T-cell (primary cell): ENCODE measurements around the gene TOB1. TPM values are rescaled to one million over a fixed set of nuclear protein-coding genes. Genes with fewer than 3 reads are reported as not detected.
A peak's percentile ranks its signal among the peaks of the same experiment; 100 is the strongest.

Source experiments
- ATAC-seq, 4 experiments: fragments of 200-7000 bp in 3 of 4; fragments of 150-1000 bp in 1 of 4; cut with Tn5 transposase; replicated peaks in 1 of 4; 1 replicate in 3 of 4; 2 replicates in 1 of 4; pipeline ENCODE4 v1.10.0; 2021; ENCODE audit warnings: moderate library complexity in 3 of 4, mild to moderate bottlenecking in 2 of 4, moderate number of reproducible peaks in 1 of 4
- CTCF ChIA-PET, 2 donors: fragments of 300-600 bp; sonication (Branson Sonifier 250); formaldehyde crosslinking; loops; one replicate each; lab custom pipeline; 2022; ENCODE audit warnings: antibody characterized with exemption in 2 of 2; lab: Charles Lee
- POLR2A ChIA-PET, 2 donors: fragments of 300-600 bp; sonication (Branson Sonifier 250); formaldehyde crosslinking; loops; one replicate each; lab custom pipeline; 2022; ENCODE audit warnings: antibody characterized with exemption in 2 of 2; lab: Charles Lee
- DNase-seq, 35 experiments: peaks; one replicate each; pipeline versions ENCODE4 v3.0.0 to v3.0.0-alpha.2; 2013 to 2023
- H3K27ac ChIP-seq: one replicate; pipeline ENCODE4 v1.5.1; 2013; ENCODE audit warnings: low read length
- H3K27me3 ChIP-seq, 2 experiments: replicated peaks in 1 of 2; 1 replicate in 1 of 2; 2 replicates in 1 of 2; pipeline versions ENCODE4 v1.6.1 to v1.7.0; 2013; ENCODE audit warnings: low read length in 1 of 2, mixed read lengths in 1 of 2; ENCODE audit not compliant: control insufficient read depth in 2 of 2, insufficient read depth in 2 of 2; ENCODE audit errors: extremely low read depth in 1 of 2
- H3K36me3 ChIP-seq, 2 donors: 1 replicate in 1 of 2; 2 replicates in 1 of 2; pipeline versions ENCODE4 v1.6.1 to v1.7.0; 2013; ENCODE audit warnings: low read length in 1 of 2; ENCODE audit not compliant: control insufficient read depth in 2 of 2, insufficient read depth in 1 of 2; ENCODE audit errors: extremely low read depth in 1 of 2
- H3K4me1 ChIP-seq, 2 experiments: 1 replicate in 1 of 2; 2 replicates in 1 of 2; pipeline versions ENCODE4 v1.6.1 to v1.7.0; 2013; ENCODE audit warnings: low read length in 2 of 2, mixed read lengths in 1 of 2; ENCODE audit not compliant: insufficient read depth in 2 of 2, control insufficient read depth in 1 of 2; ENCODE audit errors: extremely low read depth in 1 of 2
- H3K4me3 ChIP-seq, 2 donors: 1 replicate in 1 of 2; 2 replicates in 1 of 2; pipeline versions ENCODE4 v1.5.1 to v1.7.0; 2013; ENCODE audit warnings: mild to moderate bottlenecking in 2 of 2, low read length in 1 of 2, moderate library complexity in 1 of 2; ENCODE audit not compliant: control insufficient read depth in 1 of 2; ENCODE audit errors: extremely low read depth in 1 of 2
- H3K9me3 ChIP-seq: 2 replicates; pipeline ENCODE4 v1.7.0; 2013
- H3K27ac Mint-ChIP-seq, 2 donors: one replicate each; pipeline ENCODE4 v1.8.0; 2020 to 2021; ENCODE audit warnings: mild to moderate bottlenecking in 2 of 2, mixed read lengths in 2 of 2
- H3K27me3 Mint-ChIP-seq, 2 donors: one replicate each; pipeline ENCODE4 v1.8.0; 2021 to 2022; ENCODE audit warnings: mixed read lengths in 2 of 2
- H3K36me3 Mint-ChIP-seq: one replicate; pipeline ENCODE4 v1.8.0; 2021; ENCODE audit warnings: mixed read lengths
- H3K4me1 Mint-ChIP-seq, 3 donors: one replicate each; pipeline ENCODE4 v1.8.0; 2020 to 2022; ENCODE audit warnings: mixed read lengths in 3 of 3, mild to moderate bottlenecking in 1 of 3
- H3K4me3 Mint-ChIP-seq, 3 donors: one replicate each; pipeline ENCODE4 v1.8.0; 2020 to 2022; ENCODE audit warnings: mild to moderate bottlenecking in 3 of 3, mixed read lengths in 3 of 3, moderate library complexity in 3 of 3
- H3K9me3 Mint-ChIP-seq, 3 donors: one replicate each; pipeline ENCODE4 v1.8.0; 2020 to 2022; ENCODE audit warnings: mixed read lengths in 3 of 3
- WGBS: methylation state at CpG from one replicate; pipeline ENCODE4 v1.1.5; 2013; ENCODE audit warnings: missing lambda C conversion rate; ENCODE audit not compliant: insufficient coverage; 5-methylcytosine and 5-hydroxymethylcytosine counted together
- total RNA-seq, 35 experiments: library from RNA in 6 of 35; stranded (reverse) in 6 of 35; fragments of 120-200 nt in 1 of 35; gene quantifications; one replicate each; pipeline versions ENCODE4 v1.2.1 to v1.2.4 and lab custom pipeline; 2013 to 2026

Gene TOB1
- total RNA-seq, 5 donors from 2014 or later (not counting 1 experiment from before 2014, with no cell fraction given) = 75.4 to 310 (median 92.6) TPM

DNA sequence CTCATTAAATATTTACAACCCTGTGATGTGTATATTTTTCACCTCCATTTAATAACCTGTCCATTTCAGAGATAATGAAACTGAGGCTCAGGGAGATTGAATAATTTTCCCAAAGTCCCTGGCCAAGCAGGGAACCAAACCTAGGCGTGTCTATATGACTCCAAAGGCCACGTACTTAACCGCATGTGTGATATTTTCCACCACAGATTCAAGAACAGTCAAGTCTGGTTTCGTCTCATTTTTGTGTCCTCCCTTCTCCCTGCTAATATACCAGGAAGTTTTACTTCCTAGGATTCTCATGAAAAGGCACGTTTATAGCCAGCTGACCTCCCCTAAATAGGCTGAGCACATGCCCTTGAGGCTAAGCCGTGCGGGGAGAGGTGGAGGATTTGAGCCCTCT, 15.5 kb downstream of the TOB1 start:
- Mint-ChIP-seq H3K4me3 (no peak overlapping the region), H3K36me3 (no peaks in the 10 kb centered on the region), H3K27me3 (no peaks in the 10 kb centered on the region), H3K27ac (no peak overlapping the region), H3K9me3 (no peaks in the 10 kb centered on the region), H3K4me1 (peaks cover 15 to 20% (median 16%) of the 10 kb centered on the region in 3 donors)
- DNase-seq = peak in 1 of 35 experiments; percentile 1
- CTCF ChIA-PET = interaction anchor here in 1 of 2 donors (1.1 to 5.1 kb wide), 3 partner anchors 9 to 104 kb away, joined by 3 to 80 read pairs (median 11); partner anchors contain the start of gene TOB1
- H3K27ac ChIP-seq = no peak overlapping the region
- no peak overlapping the region for H3K4me3 ChIP-seq
- H3K9me3 ChIP-seq = no peaks in the 10 kb centered on the region
- no peaks in the 10 kb centered on the region for H3K27me3 ChIP-seq
- H3K36me3 ChIP-seq = no peaks in the 10 kb centered on the region
- 81% methylated on average over 3 of the region's 7 CpGs for WGBS
- POLR2A ChIA-PET = interaction anchor here (0.5 to 0.7 kb wide), 4 partner anchors 9 to 117 kb away, joined by 3 to 7 read pairs (median 4); no protein-coding TSS in a partner anchor
- ATAC-seq = no peak
- H3K4me1 ChIP-seq = peaks cover 4 to 12% of the 10 kb centered on the region in 2 experiments

DNA sequence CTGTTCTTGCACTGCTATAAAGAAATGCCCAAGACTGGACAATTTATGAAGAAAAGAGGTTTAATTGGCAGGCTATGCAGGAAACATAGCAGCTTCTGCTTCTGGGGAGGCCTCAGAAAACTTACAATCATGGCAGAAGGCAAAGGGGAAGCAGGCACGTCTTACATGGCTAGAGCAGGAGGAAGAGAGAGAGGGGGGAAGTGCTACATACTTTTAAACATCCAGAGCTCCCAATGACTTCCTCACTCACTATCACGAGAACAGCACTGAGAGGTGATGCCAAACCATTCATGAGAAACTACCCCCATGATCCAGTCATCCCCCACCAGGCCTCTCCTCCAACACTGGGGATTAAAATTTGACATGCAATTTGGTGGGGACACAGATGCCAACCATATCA, 17.4 kb downstream of the TOB1 start:
- H3K4me3 Mint-ChIP-seq = no peak overlapping the region
- H3K9me3 Mint-ChIP-seq = no peaks in the 10 kb centered on the region
- H3K36me3 Mint-ChIP-seq = no peaks in the 10 kb centered on the region
- H3K27ac Mint-ChIP-seq = no peak overlapping the region
- ATAC-seq = no peak
- no peaks in the 10 kb centered on the region for H3K9me3 ChIP-seq
- peaks cover 15 to 16% (median 16%) of the 10 kb centered on the region in 3 donors for H3K4me1 Mint-ChIP-seq
- no peak overlapping the region for H3K27ac ChIP-seq
- peak in 1 of 35 experiments; percentile 3 for DNase-seq
- no peak overlapping the region for H3K4me3 ChIP-seq
- no CpG with 5 or more reads among the region's 2 CpGs for WGBS
- H3K27me3 ChIP-seq = no peaks in the 10 kb centered on the region
- H3K36me3 ChIP-seq = no peaks in the 10 kb centered on the region
- ChIA-PET POLR2A (interaction anchor here in 1 of 2 donors (0.7 kb wide), 1 partner anchor 12 kb away, joined by 3 read pairs; no protein-coding TSS in a partner anchor), CTCF (interaction anchor here in 1 of 2 donors (0.8 to 1.1 kb wide), 3 partner anchors 14 to 108 kb away, joined by 3 read pairs; no protein-coding TSS in a partner anchor)
- no peaks in the 10 kb centered on the region for H3K27me3 Mint-ChIP-seq
- peaks cover 4 to 12% of the 10 kb centered on the region in 2 experiments for H3K4me1 ChIP-seq

DNA sequence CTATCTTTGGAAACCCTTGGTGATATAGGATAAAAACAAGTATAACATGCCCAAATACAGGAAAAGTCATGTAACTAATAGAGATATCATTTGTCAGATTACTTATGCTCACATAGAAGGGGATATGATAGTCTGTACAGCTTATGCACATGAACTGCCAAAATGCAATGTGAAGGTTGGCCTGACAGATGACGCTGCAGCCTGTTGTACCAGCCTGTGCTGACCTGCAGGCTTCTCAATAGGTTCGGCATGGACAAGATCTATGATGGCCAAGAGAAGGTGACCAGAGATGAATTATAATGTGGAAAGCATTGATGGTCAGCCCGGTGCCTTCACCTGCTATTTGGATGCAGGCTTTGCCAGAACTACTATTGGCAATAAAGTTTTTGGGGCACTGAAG, 18.1 kb downstream of the TOB1 start:
- H3K27ac ChIP-seq = no peak overlapping the region
- ATAC-seq = no peak
- Mint-ChIP-seq H3K4me3 (no peak overlapping the region), H3K27me3 (no peaks in the 10 kb centered on the region), H3K9me3 (no peaks in the 10 kb centered on the region), H3K27ac (no peak overlapping the region), H3K4me1 (peaks cover 15 to 16% (median 16%) of the 10 kb centered on the region in 3 donors), H3K36me3 (no peaks in the 10 kb centered on the region)
- no peaks in the 10 kb centered on the region for H3K27me3 ChIP-seq
- CTCF ChIA-PET = interaction anchor here in 1 of 2 donors (1.1 kb wide), 1 partner anchor 64 kb away, joined by 3 read pairs; no protein-coding TSS in a partner anchor
- DNase-seq = peak in 1 of 35 experiments; percentile 1
- H3K36me3 ChIP-seq = no peaks in the 10 kb centered on the region
- POLR2A ChIA-PET = no interaction called here
- WGBS = 92% methylated on average over 2 of the region's 3 CpGs
- H3K4me3 ChIP-seq = no peak overlapping the region
- peaks cover 4 to 12% of the 10 kb centered on the region in 2 experiments for H3K4me1 ChIP-seq
- no peaks in the 10 kb centered on the region for H3K9me3 ChIP-seq

DNA sequence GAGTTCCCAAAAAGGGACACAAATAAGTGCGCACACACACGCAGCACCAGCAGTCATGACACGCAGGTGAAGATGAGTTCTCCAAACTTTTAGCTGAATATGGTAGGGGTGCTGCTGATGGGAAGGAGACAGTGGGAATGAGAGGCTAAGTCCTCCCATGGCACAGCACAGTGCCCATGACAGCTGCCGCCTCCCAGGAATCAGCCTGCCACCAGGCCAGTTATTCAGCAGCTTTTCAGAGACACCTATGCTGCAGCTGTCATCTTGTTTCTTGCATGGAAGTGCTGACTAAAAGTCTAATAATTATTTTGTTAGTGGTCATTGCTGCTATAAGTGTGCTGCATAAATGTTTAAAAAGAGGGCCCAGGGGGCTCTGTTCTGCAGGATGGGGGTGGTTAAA, 18.6 kb downstream of the TOB1 start:
- Mint-ChIP-seq H3K27ac (no peak overlapping the region), H3K9me3 (no peaks in the 10 kb centered on the region)
- POLR2A ChIA-PET = no interaction called here

DNA sequence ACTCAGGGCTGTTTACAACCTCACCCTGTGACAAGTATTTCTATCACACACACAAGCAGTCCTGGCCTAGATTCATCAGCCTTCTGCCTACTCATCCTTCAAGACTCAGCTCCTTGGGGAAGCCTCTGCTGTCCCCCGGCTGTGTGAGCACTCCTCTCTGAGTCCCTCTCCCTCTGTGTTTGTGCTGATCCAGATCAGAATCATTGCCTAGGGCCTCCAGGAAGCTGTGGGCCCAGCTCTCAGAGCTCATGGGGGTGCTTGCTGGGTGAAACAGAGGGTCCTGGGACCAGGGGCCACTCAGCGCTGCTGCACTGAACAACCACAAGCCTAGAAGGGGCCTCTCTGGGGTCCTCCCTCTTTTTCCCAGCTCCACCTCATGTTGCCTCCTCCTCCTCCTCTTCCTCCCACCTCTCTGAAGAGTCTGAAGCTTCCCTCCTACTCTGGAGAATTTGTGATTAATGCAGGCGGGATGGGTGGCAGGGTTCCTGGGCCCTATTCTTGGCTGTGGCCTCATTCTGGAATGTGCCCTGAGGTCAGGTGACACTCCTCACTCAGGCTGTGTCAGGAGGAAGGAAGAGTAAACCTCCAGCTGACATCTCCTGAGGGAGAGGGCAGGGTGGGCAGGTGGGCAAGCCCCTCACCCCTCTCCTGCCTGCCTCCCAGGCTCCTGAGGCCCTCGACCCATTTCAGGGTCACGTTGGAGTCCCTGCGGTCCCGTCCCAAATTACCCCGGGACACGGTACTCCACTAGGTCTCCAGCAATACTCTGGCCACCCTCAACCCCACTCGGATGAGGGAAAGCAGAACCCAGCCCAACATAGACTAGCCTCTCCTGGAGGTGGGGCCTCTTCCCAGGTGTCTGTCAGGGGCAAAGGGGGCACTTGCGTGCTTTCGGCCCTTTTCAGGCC, 20.7 kb downstream of the TOB1 start:
- Mint-ChIP-seq H3K27me3 (no peaks in the 10 kb centered on the region), H3K4me1 (peaks cover 0 to 3% (median 0%) of the 10 kb centered on the region in 3 donors), H3K27ac (no peak overlapping the region), H3K9me3 (no peaks in the 10 kb centered on the region), H3K4me3 (no peak overlapping the region), H3K36me3 (no peaks in the 10 kb centered on the region)
- DNase-seq (no peak), ATAC-seq (no peak)
- Histone ChIP-seq H3K4me3 (no peak overlapping the region), H3K27me3 (peaks cover 0 to 3% of the 10 kb centered on the region in 2 experiments), H3K4me1 (no peaks in the 10 kb centered on the region), H3K36me3 (no peaks in the 10 kb centered on the region), H3K9me3 (no peaks in the 10 kb centered on the region), H3K27ac (no peak overlapping the region)
- POLR2A ChIA-PET = no interaction called here
- CTCF ChIA-PET = interaction anchor here in 1 of 2 donors (0.7 to 1.2 kb wide), 3 partner anchors 102 to 209 kb away, joined by 3 read pairs; no protein-coding TSS in a partner anchor
- WGBS = 92% methylated on average over 10 of the region's 12 CpGs

More for the DNA sequence above, 18.6 kb downstream of the TOB1 start:
- ATAC-seq = no peak
- Histone ChIP-seq H3K9me3 (no peaks in the 10 kb centered on the region), H3K4me3 (no peak overlapping the region), H3K36me3 (no peaks in the 10 kb centered on the region), H3K27me3 (no peaks in the 10 kb centered on the region), H3K27ac (no peak overlapping the region), H3K4me1 (peaks cover 4 to 10% of the 10 kb centered on the region in 2 experiments)
- H3K36me3 Mint-ChIP-seq = no peaks in the 10 kb centered on the region
- H3K4me3 Mint-ChIP-seq = no peak overlapping the region
- no peaks in the 10 kb centered on the region for H3K27me3 Mint-ChIP-seq
- peaks cover 11% of the 10 kb centered on the region in 3 donors for H3K4me1 Mint-ChIP-seq
- 94% methylated on average over 3 of the region's 4 CpGs for WGBS
- CTCF ChIA-PET = interaction anchor here in 1 of 2 donors (0.6 kb wide), 1 partner anchor 200 kb away, joined by 3 read pairs; no protein-coding TSS in a partner anchor
- peak in 1 of 35 experiments; percentile 1 for DNase-seq

DNA sequence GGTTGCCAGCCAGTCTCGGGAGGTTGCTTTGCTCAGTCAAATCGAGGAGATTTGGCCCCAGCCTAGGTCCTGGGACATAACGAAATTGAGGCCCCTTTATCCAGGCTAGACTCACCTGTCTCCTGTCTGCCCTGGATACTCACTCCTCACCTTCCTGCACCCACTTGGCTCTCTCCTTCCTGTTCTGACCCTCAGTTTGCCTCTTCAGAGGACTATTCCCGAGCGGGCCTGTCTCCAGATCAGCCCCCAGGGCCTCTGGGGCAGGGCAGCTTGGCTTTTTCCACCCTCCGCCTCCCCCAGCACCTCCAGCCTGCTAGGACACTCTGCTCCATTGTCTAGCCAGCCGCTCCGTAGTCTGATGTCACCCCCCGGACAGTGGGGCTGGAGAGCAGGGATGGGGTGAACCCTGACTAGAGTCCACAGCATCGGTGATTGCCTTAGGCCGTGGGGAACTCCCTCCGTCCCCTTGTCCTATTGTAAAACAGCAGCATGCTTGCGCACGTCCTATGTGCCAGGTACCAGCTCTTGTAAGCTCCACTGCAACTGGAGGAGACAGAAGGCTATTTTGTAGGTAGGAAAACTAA, 21.9 kb downstream of the TOB1 start:
- CTCF ChIA-PET = interaction anchor here in 1 of 2 donors (0.6 to 1.2 kb wide), 2 partner anchors 114 to 121 kb away, joined by 3 to 6 read pairs; no protein-coding TSS in a partner anchor
- POLR2A ChIA-PET = no interaction called here
- Mint-ChIP-seq H3K36me3 (no peaks in the 10 kb centered on the region), H3K4me3 (no peak overlapping the region), H3K27ac (no peak overlapping the region), H3K27me3 (no peaks in the 10 kb centered on the region), H3K9me3 (no peaks in the 10 kb centered on the region), H3K4me1 (peaks cover 0 to 3% (median 0%) of the 10 kb centered on the region in 3 donors)
- H3K9me3 ChIP-seq = no peaks in the 10 kb centered on the region
- H3K36me3 ChIP-seq = no peaks in the 10 kb centered on the region
- peaks cover 0 to 3% of the 10 kb centered on the region in 2 experiments for H3K27me3 ChIP-seq
- ATAC-seq (no peak), DNase-seq (peak in 1 of 35 experiments; percentile 12)
- 91% methylated on average over 7 of the region's 14 CpGs for WGBS
- no peak overlapping the region for H3K4me3 ChIP-seq
- no peak overlapping the region for H3K27ac ChIP-seq
- no peaks in the 10 kb centered on the region for H3K4me1 ChIP-seq
